Osteocyte (in vitro differentiated cells): Measurements from ENCODE around the gene MRGPRD. TPM values are rescaled to one million over a fixed set of nuclear protein-coding genes. Genes with fewer than 3 reads are reported as not detected.

Experiments
- DNase-seq: peaks from one replicate; pipeline ENCODE4 v3.0.0; 2021; ENCODE audit warnings: mixed read lengths; ENCODE audit not compliant: unreplicated experiment; ENCODE audit errors: extremely low spot score
- H3K27ac Mint-ChIP-seq: one replicate; pipeline ENCODE4 v1.8.0; 2021; ENCODE audit warnings: mild to moderate bottlenecking, mixed read lengths; ENCODE audit not compliant: unreplicated experiment
- H3K27me3 Mint-ChIP-seq: one replicate; pipeline ENCODE4 v1.8.0; 2021; ENCODE audit warnings: mixed read lengths; ENCODE audit not compliant: unreplicated experiment
- H3K36me3 Mint-ChIP-seq: one replicate; pipeline ENCODE4 v1.8.0; 2021; ENCODE audit warnings: mixed read lengths; ENCODE audit not compliant: unreplicated experiment
- H3K4me1 Mint-ChIP-seq: one replicate; pipeline ENCODE4 v1.8.0; 2021; ENCODE audit warnings: mixed read lengths; ENCODE audit not compliant: unreplicated experiment
- H3K4me3 Mint-ChIP-seq: one replicate; pipeline ENCODE4 v1.8.0; 2021; ENCODE audit warnings: mild to moderate bottlenecking, moderate library complexity, mixed read lengths; ENCODE audit not compliant: unreplicated experiment
- H3K9me3 Mint-ChIP-seq: one replicate; pipeline ENCODE4 v1.8.0; 2021; ENCODE audit warnings: mixed read lengths; ENCODE audit not compliant: unreplicated experiment
- total RNA-seq: library from RNA; stranded (reverse); gene quantifications from 2 replicates; pipeline ENCODE4 v1.2.1, GENCODE V29; 2021
- TF ChIP-seq, protein P1 (sequence below): fragments of 200-600 bp; sonication (generic); IDR thresholded peaks from 2 replicates; pipeline ENCODE4 v1.5.0; 2021; ENCODE audit warnings: antibody characterized with exemption, mild to moderate bottlenecking, moderate library complexity

MRGPRD gene
- total RNA-seq, 1 donor from 2014 or later = not detected

DNA sequence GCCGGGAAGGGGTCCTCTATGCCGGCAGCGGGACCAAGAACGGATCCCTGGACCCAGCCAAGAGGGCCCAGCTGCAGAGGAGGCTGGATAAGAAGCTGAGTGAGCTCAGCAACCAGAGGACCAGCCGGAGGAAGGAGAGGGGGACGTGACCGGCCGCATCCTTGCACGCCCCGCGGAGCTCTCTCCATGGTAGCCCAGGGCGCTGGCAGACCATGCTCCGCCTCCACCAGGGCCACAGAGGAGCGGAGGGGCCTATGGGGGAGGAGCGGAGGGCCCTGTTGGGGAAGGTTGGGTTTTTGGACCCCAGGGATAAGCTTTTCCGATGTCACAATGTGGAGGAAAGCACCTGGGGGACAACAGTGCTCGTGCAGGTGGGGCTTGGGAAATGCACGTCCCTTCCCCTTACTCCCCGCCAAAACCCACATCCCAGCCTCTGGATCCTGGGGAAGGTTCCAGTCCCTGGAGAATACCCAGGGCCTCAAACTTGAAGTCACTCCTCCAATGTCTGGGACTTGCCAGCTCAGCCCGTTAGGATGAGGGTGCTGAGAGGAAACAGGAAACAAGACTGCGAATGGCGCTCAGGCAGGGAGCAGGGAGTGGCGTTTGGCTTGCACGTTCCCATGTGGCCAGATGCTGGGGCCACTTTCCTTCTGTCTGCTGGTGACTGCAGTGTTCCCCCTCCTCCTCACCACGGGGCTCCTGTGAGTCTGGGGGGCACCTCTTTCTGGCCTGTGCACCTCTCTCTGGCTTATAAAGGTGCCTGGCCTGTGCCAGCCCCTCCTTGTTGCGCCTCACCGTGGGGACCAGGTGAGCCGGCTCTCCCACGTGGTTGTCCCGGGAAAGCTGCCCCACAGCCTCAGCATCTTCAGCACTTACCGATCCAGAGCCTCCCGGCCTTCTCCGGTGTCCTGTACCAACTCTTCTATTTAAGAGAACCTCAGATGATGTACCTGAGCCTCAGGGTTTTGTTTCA lies 40.9 kb downstream of the MRGPRD start:
- TF ChIP-seq, protein P1, sequence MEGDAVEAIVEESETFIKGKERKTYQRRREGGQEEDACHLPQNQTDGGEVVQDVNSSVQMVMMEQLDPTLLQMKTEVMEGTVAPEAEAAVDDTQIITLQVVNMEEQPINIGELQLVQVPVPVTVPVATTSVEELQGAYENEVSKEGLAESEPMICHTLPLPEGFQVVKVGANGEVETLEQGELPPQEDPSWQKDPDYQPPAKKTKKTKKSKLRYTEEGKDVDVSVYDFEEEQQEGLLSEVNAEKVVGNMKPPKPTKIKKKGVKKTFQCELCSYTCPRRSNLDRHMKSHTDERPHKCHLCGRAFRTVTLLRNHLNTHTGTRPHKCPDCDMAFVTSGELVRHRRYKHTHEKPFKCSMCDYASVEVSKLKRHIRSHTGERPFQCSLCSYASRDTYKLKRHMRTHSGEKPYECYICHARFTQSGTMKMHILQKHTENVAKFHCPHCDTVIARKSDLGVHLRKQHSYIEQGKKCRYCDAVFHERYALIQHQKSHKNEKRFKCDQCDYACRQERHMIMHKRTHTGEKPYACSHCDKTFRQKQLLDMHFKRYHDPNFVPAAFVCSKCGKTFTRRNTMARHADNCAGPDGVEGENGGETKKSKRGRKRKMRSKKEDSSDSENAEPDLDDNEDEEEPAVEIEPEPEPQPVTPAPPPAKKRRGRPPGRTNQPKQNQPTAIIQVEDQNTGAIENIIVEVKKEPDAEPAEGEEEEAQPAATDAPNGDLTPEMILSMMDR = no peak
- H3K27ac Mint-ChIP-seq = no peak overlapping the region
- H3K36me3 Mint-ChIP-seq = peaks cover 16% of the 10 kb centered on the region
- H3K9me3 Mint-ChIP-seq = no peaks in the 10 kb centered on the region
- peaks cover 3% of the 10 kb centered on the region for H3K4me1 Mint-ChIP-seq
- no peak for DNase-seq
- no peaks in the 10 kb centered on the region for H3K27me3 Mint-ChIP-seq
- no peak overlapping the region for H3K4me3 Mint-ChIP-seq

DNA sequence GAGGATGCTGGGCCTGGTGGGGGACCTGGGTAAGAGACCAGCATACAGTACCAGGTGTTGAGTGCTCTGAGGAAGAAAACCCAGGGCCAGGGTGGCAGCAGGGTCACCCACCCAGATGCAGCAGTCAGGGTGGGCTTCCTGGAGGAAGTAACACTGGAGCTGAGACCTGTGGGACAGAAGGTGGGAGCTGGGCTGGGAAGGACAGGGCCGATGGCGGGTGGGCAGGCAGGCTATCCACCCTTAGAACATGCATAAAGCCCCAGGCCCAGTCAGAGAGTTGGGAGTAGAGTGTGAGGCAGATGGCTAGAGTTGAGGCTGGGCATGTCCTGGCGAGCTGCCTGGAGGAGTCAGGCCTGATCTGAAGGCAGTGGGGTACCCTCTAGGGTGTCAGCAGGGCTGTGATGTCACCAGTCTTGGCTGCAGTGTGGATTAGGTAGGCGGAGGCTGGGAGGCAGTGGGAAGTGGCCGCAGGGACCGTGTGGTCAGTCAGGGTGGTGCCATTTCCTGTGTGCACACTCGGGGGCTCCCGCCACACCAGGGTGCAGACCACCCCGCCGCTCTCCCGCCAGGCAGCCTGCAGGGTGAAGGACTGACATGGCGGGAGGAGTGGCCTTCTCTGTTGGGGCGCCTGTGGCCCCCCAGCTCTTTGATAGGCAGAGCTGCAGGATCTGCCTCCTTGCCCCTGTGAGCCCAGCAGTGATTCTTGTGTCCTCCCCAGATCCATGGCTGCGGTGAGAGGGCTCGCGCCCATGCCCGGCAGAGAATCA lies 41.8 kb downstream of the MRGPRD start:
- DNase-seq = no peak
- no peak overlapping the region for H3K27ac Mint-ChIP-seq
- TF ChIP-seq, protein P1 = no peak
- peaks cover 16% of the 10 kb centered on the region for H3K36me3 Mint-ChIP-seq
- H3K9me3 Mint-ChIP-seq = no peaks in the 10 kb centered on the region
- peaks cover 3% of the 10 kb centered on the region for H3K4me1 Mint-ChIP-seq
- no peaks in the 10 kb centered on the region for H3K27me3 Mint-ChIP-seq
- H3K4me3 Mint-ChIP-seq = no peak overlapping the region

DNA sequence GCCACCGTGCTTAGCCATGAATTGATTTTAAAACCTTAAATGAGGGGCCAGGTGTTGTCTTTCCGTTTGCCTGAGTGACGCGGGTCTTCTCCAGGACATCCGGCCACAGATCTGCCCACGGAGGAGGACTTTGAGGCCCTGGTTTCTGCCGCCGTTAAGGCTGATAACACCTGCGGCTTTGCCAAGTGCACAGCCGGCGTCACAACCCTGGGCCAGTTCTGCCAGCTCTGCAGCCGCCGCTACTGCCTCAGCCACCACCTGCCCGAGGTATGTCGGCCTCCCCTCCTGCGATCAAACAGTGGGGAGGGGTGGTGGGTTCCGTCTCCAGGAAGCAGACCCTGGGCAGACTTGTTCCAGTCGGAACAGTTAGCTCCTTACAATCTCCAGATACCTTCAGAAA lies 42.7 kb downstream of the MRGPRD start:
- no peak overlapping the region for H3K27ac Mint-ChIP-seq
- TF ChIP-seq, protein P1 = no peak
- no peaks in the 10 kb centered on the region for H3K9me3 Mint-ChIP-seq
- peaks cover 16% of the 10 kb centered on the region for H3K36me3 Mint-ChIP-seq
- H3K4me3 Mint-ChIP-seq = no peak overlapping the region
- H3K4me1 Mint-ChIP-seq = peaks cover 3% of the 10 kb centered on the region
- no peak for DNase-seq
- H3K27me3 Mint-ChIP-seq = no peaks in the 10 kb centered on the region

DNA sequence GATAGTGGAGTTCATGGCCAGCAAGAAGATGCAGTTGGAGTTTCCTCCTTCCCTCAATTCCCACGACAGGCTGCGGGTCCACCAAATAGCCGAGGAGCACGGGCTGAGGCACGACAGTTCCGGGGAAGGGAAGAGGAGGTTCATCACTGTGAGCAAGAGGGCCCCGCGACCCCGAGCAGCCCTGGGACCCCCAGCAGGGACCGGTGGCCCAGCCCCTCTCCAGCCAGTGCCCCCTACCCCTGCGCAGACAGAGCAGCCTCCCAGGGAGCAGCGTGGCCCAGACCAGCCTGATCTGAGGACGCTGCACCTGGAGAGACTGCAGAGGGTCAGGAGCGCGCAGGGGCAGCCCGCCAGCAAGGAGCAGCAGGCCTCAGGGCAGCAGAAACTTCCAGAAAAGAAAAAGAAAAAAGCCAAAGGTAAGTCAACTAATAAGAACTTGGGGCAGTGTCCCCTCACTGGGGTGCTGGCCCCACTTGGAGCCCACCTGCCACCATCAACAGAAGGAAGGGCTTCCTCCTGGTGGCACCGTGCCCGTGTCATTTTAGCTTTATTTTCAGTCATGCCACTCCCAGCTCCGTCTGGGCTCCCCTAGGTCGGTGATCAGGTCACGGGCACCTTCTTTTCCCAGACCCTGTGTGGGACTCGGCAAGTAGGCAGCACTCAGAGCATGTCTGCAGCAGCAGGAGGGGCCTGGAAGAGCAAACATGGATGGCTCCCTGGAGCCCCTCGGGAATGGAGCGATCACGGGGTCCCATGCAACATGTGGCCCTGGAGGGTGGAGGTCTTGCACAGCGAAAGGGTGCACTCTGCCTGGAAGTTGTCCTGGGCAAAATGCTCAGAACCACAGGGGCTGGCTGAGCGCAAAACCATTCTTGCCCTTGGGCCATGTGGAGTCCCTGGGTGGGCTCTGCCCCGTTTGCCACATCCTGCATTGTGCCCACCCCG lies 43.8 kb downstream of the MRGPRD start:
- H3K27me3 Mint-ChIP-seq = no peaks in the 10 kb centered on the region
- TF ChIP-seq, protein P1 = no peak
- H3K4me1 Mint-ChIP-seq = peaks cover 2% of the 10 kb centered on the region
- H3K36me3 Mint-ChIP-seq = peaks cover 19% of the 10 kb centered on the region
- no peaks in the 10 kb centered on the region for H3K9me3 Mint-ChIP-seq
- H3K27ac Mint-ChIP-seq = no peak overlapping the region
- DNase-seq = no peak
- no peak overlapping the region for H3K4me3 Mint-ChIP-seq
